Effector memory CD4-positive, alpha-beta T cell (primary cell): ENCODE measurements around the gene LNX2.

ENCODE experiments used
- DNase-seq, 3 donors: peaks; one replicate each; pipeline ENCODE4 v3.0.0-alpha.2; 2020
- H3K27ac ChIP-seq: 2 replicates; pipeline ENCODE4 v1.7.0; 2013; ENCODE audit warnings: mild to moderate bottlenecking, low read length, moderate library complexity; ENCODE audit not compliant: insufficient read depth, poor library complexity, severe bottlenecking
- H3K27me3 ChIP-seq: replicated peaks from 2 replicates; pipeline ENCODE4 v1.7.0; 2013; ENCODE audit warnings: mild to moderate bottlenecking, low read length; ENCODE audit not compliant: insufficient read depth, control insufficient read depth, poor library complexity, severe bottlenecking
- H3K36me3 ChIP-seq: 2 replicates; pipeline ENCODE4 v1.7.0; 2013; ENCODE audit warnings: mild to moderate bottlenecking, low read length, moderate library complexity; ENCODE audit not compliant: control insufficient read depth, insufficient read depth
- H3K4me1 ChIP-seq: 2 replicates; pipeline ENCODE4 v1.7.0; 2013; ENCODE audit warnings: low read length, mild to moderate bottlenecking; ENCODE audit not compliant: control insufficient read depth, insufficient read depth, poor library complexity, severe bottlenecking
- H3K4me3 ChIP-seq: 2 replicates; pipeline ENCODE4 v1.7.0; 2013; ENCODE audit warnings: low read length, low read depth, mild to moderate bottlenecking; ENCODE audit not compliant: insufficient read depth, poor library complexity, severe bottlenecking
- H3K9me3 ChIP-seq: 2 replicates; pipeline ENCODE4 v1.7.0; 2013; ENCODE audit warnings: mild to moderate bottlenecking, low read length, moderate library complexity; ENCODE audit not compliant: control insufficient read depth

The LNX2 gene

GRCh38 chr13:27619728-27620376 is 477 bp downstream of the LNX2 start:
- Histone ChIP-seq H3K4me3 (peak overlapping the region; percentile 80), H3K4me1 (peaks cover 16% of the 10 kb centered on the region), H3K27ac (peak overlapping the region; percentile 94), H3K27me3 (no peaks in the 10 kb centered on the region), H3K36me3 (peaks cover 3% of the 10 kb centered on the region), H3K9me3 (no peaks in the 10 kb centered on the region)
- DNase-seq: peak; percentile 9 to 32 (median 26)

DNA sequence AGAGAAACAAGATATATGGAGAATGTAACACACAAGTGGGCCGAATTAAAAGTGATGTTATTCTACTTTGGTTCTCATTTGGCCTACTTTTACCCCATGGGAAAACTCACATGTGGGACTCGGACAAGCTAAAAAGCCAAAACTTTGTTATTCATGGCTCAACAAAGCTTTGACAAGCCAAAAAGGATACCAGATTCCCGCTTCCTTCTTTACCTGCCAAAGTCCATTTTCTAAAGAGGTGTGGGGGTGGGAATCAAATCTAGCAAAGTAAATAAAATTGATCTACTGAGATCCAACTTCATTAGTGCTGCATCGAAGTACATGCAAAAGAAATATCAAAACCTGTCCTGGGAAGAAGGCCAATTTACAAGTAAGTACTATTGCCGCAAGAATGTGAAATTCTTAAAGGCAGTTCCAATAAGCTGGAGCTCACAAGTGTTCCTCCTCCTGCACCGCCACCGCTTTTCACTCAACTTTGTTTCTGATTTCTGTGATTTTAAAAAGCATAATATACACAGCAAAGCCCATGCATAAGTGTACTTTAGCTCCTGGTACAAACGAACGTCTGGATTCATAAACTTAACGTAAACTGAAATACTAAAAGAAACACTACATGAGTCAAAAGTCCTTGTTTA is 1.1 kb downstream of the LNX2 start:
- DNase-seq: no peak
- H3K4me3 ChIP-seq: peak overlapping the region; percentile 80
- H3K4me1 ChIP-seq: peaks cover 16% of the 10 kb centered on the region
- H3K27me3 ChIP-seq: no peaks in the 10 kb centered on the region
- H3K27ac ChIP-seq: no peak overlapping the region
- no peaks in the 10 kb centered on the region for H3K9me3 ChIP-seq
- peaks cover 3% of the 10 kb centered on the region for H3K36me3 ChIP-seq

GRCh38 chr13:27617881-27618321 is 2.4 kb downstream of the LNX2 start:
- H3K4me3 ChIP-seq: no peak overlapping the region
- H3K27ac ChIP-seq: no peak overlapping the region
- no peaks in the 10 kb centered on the region for H3K36me3 ChIP-seq
- no peaks in the 10 kb centered on the region for H3K9me3 ChIP-seq
- peaks cover 16% of the 10 kb centered on the region for H3K4me1 ChIP-seq
- no peaks in the 10 kb centered on the region for H3K27me3 ChIP-seq
- DNase-seq: no peak

GRCh38 chr13:27613628-27614027 is 6.7 kb downstream of the LNX2 start:
- H3K9me3 ChIP-seq: no peaks in the 10 kb centered on the region
- no peak for DNase-seq
- H3K4me1 ChIP-seq: peaks cover under 1% of the 10 kb centered on the region
- no peak overlapping the region for H3K27ac ChIP-seq
- H3K4me3 ChIP-seq: no peak overlapping the region
- H3K27me3 ChIP-seq: no peaks in the 10 kb centered on the region
- no peaks in the 10 kb centered on the region for H3K36me3 ChIP-seq

GRCh38 chr13:27607125-27607524 is 13.2 kb downstream of the LNX2 start:
- no peaks in the 10 kb centered on the region for H3K36me3 ChIP-seq
- DNase-seq: no peak
- no peak overlapping the region for H3K4me3 ChIP-seq
- no peaks in the 10 kb centered on the region for H3K9me3 ChIP-seq
- no peaks in the 10 kb centered on the region for H3K27me3 ChIP-seq
- no peaks in the 10 kb centered on the region for H3K4me1 ChIP-seq
- H3K27ac ChIP-seq: no peak overlapping the region

GRCh38 chr13:27605610-27606200 is 14.6 kb downstream of the LNX2 start:
- no peak overlapping the region for H3K4me3 ChIP-seq
- H3K36me3 ChIP-seq: no peaks in the 10 kb centered on the region
- no peaks in the 10 kb centered on the region for H3K4me1 ChIP-seq
- H3K9me3 ChIP-seq: no peaks in the 10 kb centered on the region
- H3K27me3 ChIP-seq: no peaks in the 10 kb centered on the region
- DNase-seq: no peak
- H3K27ac ChIP-seq: no peak overlapping the region

DNA sequence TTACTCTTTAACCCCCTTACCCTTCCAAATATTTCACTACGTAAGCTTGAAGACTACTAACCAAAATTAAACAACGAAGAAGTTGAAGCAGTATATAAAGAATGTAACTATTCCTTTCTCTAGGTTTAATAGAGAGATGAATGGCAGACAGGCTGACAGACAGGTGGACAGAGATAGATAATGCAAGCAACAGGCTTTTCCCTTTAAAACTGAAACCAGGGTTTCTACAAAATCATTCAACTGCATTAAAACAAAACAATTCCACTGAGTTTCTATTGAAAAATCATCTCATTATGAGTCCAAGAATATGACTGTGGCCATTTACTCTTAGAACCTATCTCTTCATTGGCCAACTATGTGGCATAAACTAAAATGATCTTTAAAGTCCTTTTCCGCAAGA is 15.2 kb downstream of the LNX2 start:
- H3K36me3 ChIP-seq: no peaks in the 10 kb centered on the region
- H3K4me1 ChIP-seq: no peaks in the 10 kb centered on the region
- no peak for DNase-seq
- no peak overlapping the region for H3K27ac ChIP-seq
- H3K4me3 ChIP-seq: no peak overlapping the region
- no peaks in the 10 kb centered on the region for H3K27me3 ChIP-seq
- H3K9me3 ChIP-seq: no peaks in the 10 kb centered on the region

- H3K27ac ChIP-seq: no peak overlapping the region
- no peaks in the 10 kb centered on the region for H3K27me3 ChIP-seq
- H3K9me3 ChIP-seq: no peaks in the 10 kb centered on the region
- H3K4me3 ChIP-seq: no peak overlapping the region
- H3K36me3 ChIP-seq: no peaks in the 10 kb centered on the region
- no peak for DNase-seq
- H3K4me1 ChIP-seq: no peaks in the 10 kb centered on the region
Observed at GRCh38 chr13:27601803-27602202, 18.5 kb downstream of the LNX2 start.

- Histone ChIP-seq H3K4me3 (no peak overlapping the region), H3K36me3 (no peaks in the 10 kb centered on the region), H3K27ac (no peak overlapping the region), H3K9me3 (no peaks in the 10 kb centered on the region), H3K4me1 (no peaks in the 10 kb centered on the region), H3K27me3 (no peaks in the 10 kb centered on the region)
- DNase-seq: no peak
Observed at GRCh38 chr13:27601208-27601607, 19.1 kb downstream of the LNX2 start.

- no peak overlapping the region for H3K27ac ChIP-seq
- no peaks in the 10 kb centered on the region for H3K4me1 ChIP-seq
- DNase-seq: no peak
- H3K9me3 ChIP-seq: no peaks in the 10 kb centered on the region
- no peaks in the 10 kb centered on the region for H3K27me3 ChIP-seq
- H3K4me3 ChIP-seq: no peak overlapping the region
- H3K36me3 ChIP-seq: no peaks in the 10 kb centered on the region
Observed at GRCh38 chr13:27600711-27601110, 19.6 kb downstream of the LNX2 start.
